ENCODE results near the gene PLEKHA4. TPM values are rescaled to one million over a fixed set of nuclear protein-coding genes. Genes with fewer than 3 reads are reported as not detected.
"Not testable (repeated sequence)": the region's sequence is repeated elsewhere in the genome, so short reads cannot be mapped to it uniquely, and the experiment has no call there.

Gene PLEKHA4
- total RNA-seq, 4 donors from 2014 or later: 11.4 to 27.4 (median 18.9) TPM

DNA sequence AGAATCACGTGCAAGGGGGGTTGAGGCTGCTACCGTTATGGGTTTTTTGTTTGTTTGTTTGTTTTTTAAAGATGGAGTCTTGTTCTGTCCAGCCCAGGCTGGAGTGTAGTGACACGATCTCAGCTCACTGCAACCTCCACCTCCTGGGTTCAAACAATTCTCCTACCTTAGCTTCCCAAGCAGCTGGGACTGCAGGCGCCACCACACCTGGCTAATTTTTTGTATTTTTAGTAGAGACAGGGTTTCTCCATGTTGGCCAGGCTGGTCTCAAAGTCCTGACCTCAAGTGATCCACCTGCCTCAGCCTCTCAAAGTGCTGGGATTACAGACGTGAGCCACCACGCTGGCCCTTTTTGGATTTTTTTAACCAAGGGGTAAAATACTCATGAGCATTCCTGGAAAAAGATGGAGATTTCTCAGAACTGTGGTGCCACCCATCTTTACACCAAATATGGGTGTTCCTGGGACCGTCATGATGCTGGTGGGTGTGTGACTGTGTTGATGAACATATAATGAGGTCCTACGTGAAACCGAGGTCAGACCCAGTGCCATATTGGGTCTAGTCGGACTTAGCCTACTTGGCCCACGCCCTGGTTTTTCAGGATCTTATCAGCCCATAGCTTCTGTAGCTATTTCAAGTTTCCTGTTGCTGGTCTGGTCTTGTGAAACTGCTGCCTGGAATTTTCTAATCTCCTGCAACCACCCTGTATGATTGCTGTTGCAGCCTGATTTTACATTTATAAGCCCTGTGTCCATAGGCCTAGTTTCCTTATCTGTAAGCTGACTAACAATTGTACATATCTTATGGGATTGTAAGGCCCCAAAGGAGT lies 10.0 kb upstream of the PLEKHA4 start:
- WGBS: 74% methylated on average over 11 of the region's 11 CpGs
- Histone ChIP-seq H3K27me3 (no peaks in the 10 kb centered on the region), H3K9me3 (no peaks in the 10 kb centered on the region), H3K4me1 (peaks cover 50 to 56% (median 54%) of the 10 kb centered on the region in 4 donors), H3K27ac (replicated peaks in 1 of 4) (peak overlapping the region; percentile 27 to 100 (median 96)), H3K36me3 (peaks cover 8 to 62% (median 44%) of the 10 kb centered on the region in 4 donors), H3K4me3 (no peak overlapping the region)
- DNase-seq (ENCODE audit: extremely low spot score): no peak
- TF ChIP-seq POLR2AphosphoS5 (IDR thresholded peaks at IDR 0.05) (peak; percentile 10 to 25), POLR2A (IDR thresholded peaks at IDR 0.05; ENCODE audit: low read depth) (no peak)
- intact Hi-C loops (cut with DNase I): no loop called here

DNA sequence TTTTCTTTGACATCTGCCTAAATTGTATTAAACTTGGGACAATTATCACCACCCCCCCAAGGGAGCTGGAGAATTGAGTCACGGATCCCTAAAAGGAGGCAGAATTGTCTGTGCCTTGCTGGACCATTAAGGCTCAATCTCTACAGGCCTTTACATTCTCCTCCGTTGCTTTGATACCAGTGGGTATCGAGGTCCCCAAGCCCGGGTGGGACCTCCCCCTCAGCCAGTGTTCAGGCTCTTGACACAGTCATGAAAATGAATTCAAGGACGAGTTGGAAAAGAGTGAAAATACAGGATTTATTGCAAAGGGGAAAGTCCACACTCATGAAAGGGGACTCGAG lies 9.4 kb upstream of the PLEKHA4 start:
- Histone ChIP-seq H3K27me3 (no peaks in the 10 kb centered on the region), H3K9me3 (no peaks in the 10 kb centered on the region), H3K36me3 (peaks cover 8 to 66% (median 46%) of the 10 kb centered on the region in 4 donors), H3K4me1 (peaks cover 53 to 59% (median 55%) of the 10 kb centered on the region in 4 donors), H3K4me3 (no peak overlapping the region), H3K27ac (replicated peaks in 1 of 4) (peak overlapping the region in 3 of 4 donors; percentile 94 to 100 (median 99))
- intact Hi-C loops (cut with DNase I): no loop called here
- WGBS: 89% methylated on average over 6 of the region's 6 CpGs
- no peak for TF ChIP-seq POLR2A (IDR thresholded peaks at IDR 0.05; ENCODE audit: low read depth)
- no peak for TF ChIP-seq EP300 (IDR thresholded peaks at IDR 0.05)
- no peak for TF ChIP-seq POLR2AphosphoS5 (IDR thresholded peaks at IDR 0.05)
- no peak for TF ChIP-seq CTCF (IDR thresholded peaks at IDR 0.05)
- DNase-seq (ENCODE audit: extremely low spot score): no peak

GRCh38 chr19:48876043-48876981 lies 7.9 kb upstream of the PLEKHA4 start:
- intact Hi-C loops (cut with DNase I); H3K27me3 ChIP-seq; H3K9me3 ChIP-seq; DNase-seq (ENCODE audit: extremely low spot score): not testable (repeated sequence)
- Histone ChIP-seq H3K4me3 (peak overlapping the region; percentile 64 to 95 (median 80)), H3K36me3 (peaks cover 8 to 66% (median 46%) of the 10 kb centered on the region in 4 donors), H3K4me1 (peaks cover 56 to 63% (median 59%) of the 10 kb centered on the region in 4 donors), H3K27ac (replicated peaks in 1 of 4) (peak overlapping the region; percentile 94 to 100 (median 98))
- WGBS: 68% methylated on average over 30 of the region's 30 CpGs
- peak in 1 of 2 donors; percentile 12 for TF ChIP-seq POLR2AphosphoS5 (IDR thresholded peaks at IDR 0.05)

- Histone ChIP-seq H3K27ac (replicated peaks in 1 of 4) (peak overlapping the region; percentile 94 to 100 (median 98)), H3K36me3 (peaks cover 8 to 63% (median 46%) of the 10 kb centered on the region in 4 donors), H3K27me3 (no peaks in the 10 kb centered on the region), H3K4me1 (peaks cover 48 to 63% (median 59%) of the 10 kb centered on the region in 4 donors), H3K9me3 (no peaks in the 10 kb centered on the region), H3K4me3 (peak overlapping the region; percentile 64 to 95 (median 80))
- TF ChIP-seq POLR2AphosphoS5 (IDR thresholded peaks at IDR 0.05) (no peak), EP300 (IDR thresholded peaks at IDR 0.05) (no peak), POLR2A (IDR thresholded peaks at IDR 0.05; ENCODE audit: low read depth) (no peak), CTCF (IDR thresholded peaks at IDR 0.05) (no peak)
- intact Hi-C loops (cut with DNase I): loop anchor here (5.0 kb wide), 1 partner anchor 93 kb away; the partner anchor contains the start of gene FTL
- 4% methylated on average over 12 of the region's 17 CpGs for WGBS
- no peak for DNase-seq (ENCODE audit: extremely low spot score)
Observed at GRCh38 chr19:48874303-48875135, 6.1 kb upstream of the PLEKHA4 start.

Measured in esophagus muscularis mucosa (tissue), 4 donors.